ENCODE data around the gene KIAA0232. TPM values are rescaled to one million over a fixed set of nuclear protein-coding genes. Genes with fewer than 3 reads are reported as not detected.

Gene KIAA0232
- polyA plus RNA-seq, 1 donor from 2014 or later = 57.6 TPM

DNA sequence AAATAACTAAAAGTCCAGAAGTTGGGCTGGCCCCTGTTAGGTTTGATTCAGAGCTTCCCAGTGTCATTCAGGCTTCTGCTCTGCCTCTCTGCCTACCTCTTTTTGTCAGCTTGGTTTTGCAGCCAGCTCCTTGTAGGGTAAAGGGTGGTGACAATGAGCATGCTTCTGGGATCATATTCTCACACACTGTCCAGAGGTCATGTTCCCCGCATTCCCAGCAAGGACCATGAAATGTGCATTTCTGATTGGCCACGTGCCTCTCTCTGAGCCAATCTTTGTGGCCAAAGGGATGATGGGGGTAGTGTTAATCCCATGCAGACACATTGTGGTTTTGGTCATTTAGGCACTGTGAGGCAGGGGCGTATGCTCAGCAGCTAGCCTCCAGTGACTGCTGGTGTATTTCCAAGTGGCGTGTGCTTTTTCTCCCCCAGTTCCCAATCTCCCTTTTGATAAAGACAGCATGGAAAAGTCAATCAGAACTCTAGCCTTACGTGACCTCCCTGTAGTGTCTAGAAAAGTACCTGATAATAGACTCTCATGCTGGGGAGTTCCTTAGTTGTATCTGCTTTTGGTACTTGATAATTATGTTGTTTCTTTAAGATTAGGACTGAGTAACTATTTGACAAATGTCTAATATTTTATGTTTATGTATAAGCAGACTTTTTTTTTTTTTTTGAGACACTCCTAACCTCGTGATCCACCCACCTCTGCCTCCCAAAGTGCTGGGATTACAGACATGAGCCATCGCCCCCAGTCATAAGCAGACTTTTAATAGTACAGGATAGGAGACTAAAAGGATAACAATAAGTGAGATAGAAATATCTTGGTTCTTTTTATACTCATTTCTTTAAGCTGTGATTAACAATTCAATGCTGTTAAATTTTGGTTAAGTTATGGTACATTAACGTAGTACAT lies 57.8 kb downstream of the KIAA0232 start:
- no peak overlapping the region for H2AFZ ChIP-seq (ENCODE audit: low read depth, low read length)
- H4K20me1 ChIP-seq (ENCODE audit: insufficient read depth) = peaks cover 3% of the 10 kb centered on the region
- no peaks in the 10 kb centered on the region for H3K27me3 ChIP-seq (ENCODE audit: insufficient read depth, low read depth, low read length)
- no peak for TF ChIP-seq EZH2 (IDR thresholded peaks at IDR 0.05; ENCODE audit: borderline replicate concordance, insufficient read depth, low read length, poor library complexity, severe bottlenecking)
- no peak for TF ChIP-seq EP300 (conservative IDR thresholded peaks at IDR 0.05; ENCODE audit: poor library complexity, severe bottlenecking)
- TF ChIP-seq RAD21 (conservative IDR thresholded peaks at IDR 0.05) = no peak
- TF ChIP-seq, protein P1, sequence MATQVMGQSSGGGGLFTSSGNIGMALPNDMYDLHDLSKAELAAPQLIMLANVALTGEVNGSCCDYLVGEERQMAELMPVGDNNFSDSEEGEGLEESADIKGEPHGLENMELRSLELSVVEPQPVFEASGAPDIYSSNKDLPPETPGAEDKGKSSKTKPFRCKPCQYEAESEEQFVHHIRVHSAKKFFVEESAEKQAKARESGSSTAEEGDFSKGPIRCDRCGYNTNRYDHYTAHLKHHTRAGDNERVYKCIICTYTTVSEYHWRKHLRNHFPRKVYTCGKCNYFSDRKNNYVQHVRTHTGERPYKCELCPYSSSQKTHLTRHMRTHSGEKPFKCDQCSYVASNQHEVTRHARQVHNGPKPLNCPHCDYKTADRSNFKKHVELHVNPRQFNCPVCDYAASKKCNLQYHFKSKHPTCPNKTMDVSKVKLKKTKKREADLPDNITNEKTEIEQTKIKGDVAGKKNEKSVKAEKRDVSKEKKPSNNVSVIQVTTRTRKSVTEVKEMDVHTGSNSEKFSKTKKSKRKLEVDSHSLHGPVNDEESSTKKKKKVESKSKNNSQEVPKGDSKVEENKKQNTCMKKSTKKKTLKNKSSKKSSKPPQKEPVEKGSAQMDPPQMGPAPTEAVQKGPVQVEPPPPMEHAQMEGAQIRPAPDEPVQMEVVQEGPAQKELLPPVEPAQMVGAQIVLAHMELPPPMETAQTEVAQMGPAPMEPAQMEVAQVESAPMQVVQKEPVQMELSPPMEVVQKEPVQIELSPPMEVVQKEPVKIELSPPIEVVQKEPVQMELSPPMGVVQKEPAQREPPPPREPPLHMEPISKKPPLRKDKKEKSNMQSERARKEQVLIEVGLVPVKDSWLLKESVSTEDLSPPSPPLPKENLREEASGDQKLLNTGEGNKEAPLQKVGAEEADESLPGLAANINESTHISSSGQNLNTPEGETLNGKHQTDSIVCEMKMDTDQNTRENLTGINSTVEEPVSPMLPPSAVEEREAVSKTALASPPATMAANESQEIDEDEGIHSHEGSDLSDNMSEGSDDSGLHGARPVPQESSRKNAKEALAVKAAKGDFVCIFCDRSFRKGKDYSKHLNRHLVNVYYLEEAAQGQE (IDR thresholded peaks at IDR 0.05; ENCODE audit: borderline replicate concordance) = no peak
- no peak for TF ChIP-seq TAF1 (IDR thresholded peaks at IDR 0.05; ENCODE audit: low read depth)
- no peak for TF ChIP-seq MXI1 (conservative IDR thresholded peaks at IDR 0.05; ENCODE audit: poor library complexity, severe bottlenecking)
- TF ChIP-seq, protein P2, sequence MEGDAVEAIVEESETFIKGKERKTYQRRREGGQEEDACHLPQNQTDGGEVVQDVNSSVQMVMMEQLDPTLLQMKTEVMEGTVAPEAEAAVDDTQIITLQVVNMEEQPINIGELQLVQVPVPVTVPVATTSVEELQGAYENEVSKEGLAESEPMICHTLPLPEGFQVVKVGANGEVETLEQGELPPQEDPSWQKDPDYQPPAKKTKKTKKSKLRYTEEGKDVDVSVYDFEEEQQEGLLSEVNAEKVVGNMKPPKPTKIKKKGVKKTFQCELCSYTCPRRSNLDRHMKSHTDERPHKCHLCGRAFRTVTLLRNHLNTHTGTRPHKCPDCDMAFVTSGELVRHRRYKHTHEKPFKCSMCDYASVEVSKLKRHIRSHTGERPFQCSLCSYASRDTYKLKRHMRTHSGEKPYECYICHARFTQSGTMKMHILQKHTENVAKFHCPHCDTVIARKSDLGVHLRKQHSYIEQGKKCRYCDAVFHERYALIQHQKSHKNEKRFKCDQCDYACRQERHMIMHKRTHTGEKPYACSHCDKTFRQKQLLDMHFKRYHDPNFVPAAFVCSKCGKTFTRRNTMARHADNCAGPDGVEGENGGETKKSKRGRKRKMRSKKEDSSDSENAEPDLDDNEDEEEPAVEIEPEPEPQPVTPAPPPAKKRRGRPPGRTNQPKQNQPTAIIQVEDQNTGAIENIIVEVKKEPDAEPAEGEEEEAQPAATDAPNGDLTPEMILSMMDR (IDR thresholded peaks at IDR 0.05; ENCODE audit: poor library complexity, severe bottlenecking) = no peak
- TF ChIP-seq SMC3 (conservative IDR thresholded peaks at IDR 0.05; ENCODE audit: poor library complexity) = no peak
- no peak for TF ChIP-seq POLR2AphosphoS5 (IDR thresholded peaks at IDR 0.05)
- H3K36me3 ChIP-seq (ENCODE audit: insufficient read depth, low read length) = no peaks in the 10 kb centered on the region
- H3K9me3 ChIP-seq (ENCODE audit: low read length) = no peaks in the 10 kb centered on the region
- no peak overlapping the region for H3K4me2 ChIP-seq (ENCODE audit: low read length)
- no peaks in the 10 kb centered on the region for H3F3A ChIP-seq (ENCODE audit: insufficient read depth, low read length, poor library complexity, severe bottlenecking)
- H3K4me3 ChIP-seq (ENCODE audit: low read length) = no peak overlapping the region
- no peak overlapping the region for H3K9ac ChIP-seq (ENCODE audit: low read length)
- H3K9me2 ChIP-seq (ENCODE audit: insufficient read depth, low read length) = no peaks in the 10 kb centered on the region
- peaks cover 19% of the 10 kb centered on the region for H3K79me2 ChIP-seq (replicated peaks; ENCODE audit: insufficient read depth, low read length)
- H3K27ac ChIP-seq (ENCODE audit: low read length) = no peak overlapping the region

DNA sequence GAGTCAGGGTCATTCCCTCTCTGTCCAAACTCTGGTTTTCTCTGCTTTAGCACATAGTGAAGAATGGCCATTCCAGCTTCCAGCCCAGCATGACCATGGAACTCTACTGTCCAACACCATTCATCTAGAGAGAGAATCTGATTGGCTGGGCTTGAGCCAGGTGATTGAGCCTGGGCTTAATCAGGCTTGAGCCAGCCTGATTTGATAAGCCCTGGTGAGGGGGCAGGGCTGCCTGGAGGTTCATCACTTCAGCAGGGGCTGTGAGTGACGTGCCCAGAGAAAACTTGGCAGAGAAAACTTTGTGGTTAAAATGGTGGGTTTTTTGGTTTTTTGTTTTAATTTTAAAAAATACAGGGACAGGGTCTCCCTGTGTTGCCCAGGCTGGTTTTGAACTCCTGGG lies 62.5 kb downstream of the KIAA0232 start:
- Histone ChIP-seq H3K4me3 (ENCODE audit: low read length) (no peak overlapping the region), H3K27ac (ENCODE audit: low read length) (no peak overlapping the region), H4K20me1 (ENCODE audit: insufficient read depth) (no peaks in the 10 kb centered on the region), H3K4me2 (ENCODE audit: low read length) (no peak overlapping the region), H3K9me3 (ENCODE audit: low read length) (no peaks in the 10 kb centered on the region), H3K36me3 (ENCODE audit: insufficient read depth, low read length) (no peaks in the 10 kb centered on the region), H2AFZ (ENCODE audit: low read depth, low read length) (no peak overlapping the region), H3K9me2 (ENCODE audit: insufficient read depth, low read length) (no peaks in the 10 kb centered on the region), H3F3A (ENCODE audit: insufficient read depth, low read length, poor library complexity, severe bottlenecking) (no peaks in the 10 kb centered on the region), H3K79me2 (replicated peaks; ENCODE audit: insufficient read depth, low read length) (peaks cover 21% of the 10 kb centered on the region), H3K27me3 (ENCODE audit: insufficient read depth, low read depth, low read length) (no peaks in the 10 kb centered on the region), H3K9ac (ENCODE audit: low read length) (no peak overlapping the region)
- TF ChIP-seq RAD21 (conservative IDR thresholded peaks at IDR 0.05) (no peak), EP300 (conservative IDR thresholded peaks at IDR 0.05; ENCODE audit: poor library complexity, severe bottlenecking) (no peak), EZH2 (IDR thresholded peaks at IDR 0.05; ENCODE audit: borderline replicate concordance, insufficient read depth, low read length, poor library complexity, severe bottlenecking) (no peak), POLR2AphosphoS5 (IDR thresholded peaks at IDR 0.05) (no peak), TAF1 (IDR thresholded peaks at IDR 0.05; ENCODE audit: low read depth) (no peak), MXI1 (conservative IDR thresholded peaks at IDR 0.05; ENCODE audit: poor library complexity, severe bottlenecking) (no peak), SMC3 (conservative IDR thresholded peaks at IDR 0.05; ENCODE audit: poor library complexity) (no peak)
- TF ChIP-seq, protein P2 (IDR thresholded peaks at IDR 0.05; ENCODE audit: poor library complexity, severe bottlenecking) = no peak
- TF ChIP-seq, protein P1 (IDR thresholded peaks at IDR 0.05; ENCODE audit: borderline replicate concordance) = no peak

Data from neural cell (in vitro differentiated cells).